Activated CD4-positive, CD25-positive, alpha-beta regulatory T cell treated with anti-CD3 and anti-CD28 coated beads, Interleukin-2, amount 50 U/mL, for 72 hours (primary cell): ENCODE measurements around the gene TRIM32.

ENCODE experiments used
- DNase-seq: peaks from one replicate; pipeline ENCODE4 v3.0.0; 2021

Gene TRIM32

GRCh38 chr9:116687074-116687753, at the start of gene TRIM32:
Gene TRIM32, plus strand, starts transcription at chr9:116687305. Its CDS starts 10,438 bp downstream, at chr9:116697743.
- peak; percentile 97 for DNase-seq

DNA sequence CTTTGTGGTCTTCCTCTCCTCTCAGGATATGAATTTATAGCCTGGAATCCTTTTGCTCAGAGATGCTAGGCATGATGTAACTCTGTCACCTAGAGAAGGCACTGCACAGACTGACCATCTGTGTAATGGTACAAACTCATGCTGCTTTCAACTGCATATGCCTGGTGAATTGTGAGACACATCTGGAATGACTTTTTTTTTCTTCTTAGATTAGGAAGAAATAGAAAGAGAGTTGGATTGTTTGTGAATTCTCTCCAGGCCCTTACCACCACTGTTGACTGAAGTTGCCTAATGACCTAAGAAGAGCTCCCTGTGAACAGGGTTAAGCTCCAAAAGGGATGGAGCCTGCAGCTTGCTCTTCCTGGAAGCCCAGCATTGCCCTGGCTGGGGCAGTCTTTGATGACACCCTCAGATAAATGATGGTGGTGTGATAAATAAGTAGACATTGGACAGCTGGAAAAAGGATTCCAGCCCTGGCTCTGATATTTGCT, 47.8 kb upstream of the TRIM32 start:
- DNase-seq: no peak

- no peak for DNase-seq
These were observed 45.6 kb upstream of the TRIM32 start for GRCh38 chr9:116641292-116642059.

DNA sequence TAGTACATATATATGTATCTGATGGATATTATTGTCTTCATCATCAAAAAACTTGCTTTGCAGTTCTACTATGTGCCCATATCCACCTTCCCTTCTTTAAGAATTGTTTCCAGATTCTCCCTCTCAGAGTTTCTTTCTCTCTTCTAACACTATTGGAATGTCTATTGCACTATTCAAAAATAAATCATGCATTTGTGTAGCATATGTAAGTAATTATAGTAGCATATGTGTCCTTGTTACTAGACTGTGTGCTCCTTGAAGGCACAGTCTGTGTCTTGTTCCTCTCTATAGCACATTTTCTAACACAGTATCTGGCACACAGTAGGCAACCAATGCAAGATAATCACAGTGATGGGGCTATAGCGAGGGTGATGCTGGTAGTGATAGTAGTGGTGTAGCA, 43.4 kb upstream of the TRIM32 start:
- DNase-seq: no peak

DNA sequence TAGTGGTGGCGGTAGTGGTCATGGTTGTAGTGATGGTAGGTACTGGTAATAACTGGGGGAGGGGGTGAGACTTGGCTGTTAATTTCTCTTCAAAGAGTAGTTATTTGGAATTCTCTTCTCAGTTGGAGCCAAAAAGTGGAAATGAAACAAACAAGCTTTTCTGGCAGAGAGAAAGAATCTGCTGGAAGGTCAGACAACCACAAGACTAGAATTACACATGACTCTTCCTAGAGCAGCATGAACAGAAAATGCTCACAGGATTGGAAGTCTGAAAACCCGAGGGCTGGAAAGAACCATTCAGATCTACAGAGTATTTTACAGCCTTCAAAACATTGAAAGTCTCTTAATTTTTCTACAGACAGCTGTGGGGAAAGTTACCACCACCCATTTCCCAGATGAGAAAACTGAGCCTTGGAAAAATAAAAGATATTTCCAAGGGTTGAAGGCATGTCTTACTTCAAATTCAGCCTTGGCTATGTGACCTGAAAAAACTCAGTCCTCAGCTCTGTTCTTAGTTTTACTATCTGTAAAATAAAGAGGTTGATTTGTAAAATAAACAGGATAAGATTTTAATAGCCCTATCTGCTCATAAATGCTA, 42.9 kb upstream of the TRIM32 start:
- no peak for DNase-seq

DNA sequence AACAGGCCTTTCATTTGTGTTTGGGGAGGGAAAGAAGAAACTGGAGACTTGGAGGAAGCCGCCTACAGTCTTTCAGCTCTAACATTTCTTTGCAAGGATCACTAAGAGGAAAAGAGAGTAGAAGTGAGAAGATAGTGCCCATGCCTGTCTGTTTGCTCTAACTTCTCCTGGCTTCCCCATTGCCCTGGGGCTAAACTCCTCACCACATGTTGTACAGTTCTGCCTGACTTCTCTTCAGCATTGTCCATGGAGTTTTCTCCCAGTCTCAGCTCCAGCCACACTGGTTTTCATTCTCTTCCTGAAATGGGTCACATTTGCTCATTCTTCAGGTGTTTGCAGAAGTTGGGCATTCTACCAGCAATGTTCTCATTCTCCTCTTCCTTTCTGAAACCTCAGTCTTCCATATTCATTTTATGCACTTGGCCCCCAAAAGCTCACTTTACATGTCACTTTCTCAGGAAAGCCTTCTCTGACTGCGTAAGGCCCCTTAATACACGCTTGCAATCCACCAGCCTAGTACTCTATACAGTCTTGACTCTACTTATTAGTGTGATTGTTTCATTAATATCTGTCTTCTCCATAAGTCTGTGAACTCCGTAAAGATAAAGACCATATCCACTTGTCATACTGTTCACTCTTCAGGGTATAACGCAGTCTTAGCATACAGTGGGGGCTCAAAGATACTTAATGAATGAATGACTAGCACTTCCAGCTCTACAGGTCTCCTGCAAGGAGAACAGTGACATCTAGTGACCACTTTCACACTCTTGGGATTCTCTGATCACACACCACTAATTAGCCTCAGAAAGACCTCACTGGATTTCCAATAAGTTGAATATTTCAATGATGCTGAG, 40.2 kb upstream of the TRIM32 start:
- no peak for DNase-seq

DNA sequence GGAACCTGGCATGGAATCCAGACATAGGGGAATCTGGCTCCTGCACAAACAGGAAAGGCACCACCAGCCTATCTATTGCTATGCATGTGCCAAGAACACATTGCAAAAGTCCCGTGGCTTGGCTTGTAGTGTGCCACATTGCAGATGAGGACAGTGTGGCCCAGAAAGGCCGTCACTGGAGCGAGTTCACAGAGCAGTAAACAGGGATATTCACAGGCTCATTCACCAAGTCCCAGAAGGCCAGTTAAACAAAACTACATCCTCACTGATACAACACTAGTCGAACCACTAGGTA, 39.6 kb upstream of the TRIM32 start:
- no peak for DNase-seq

GRCh38 chr9:116653348-116654058, 33.6 kb upstream of the TRIM32 start:
- DNase-seq: no peak

- DNase-seq: no peak
These were observed 33.1 kb upstream of the TRIM32 start for GRCh38 chr9:116654059-116654355.

GRCh38 chr9:116656501-116656971, 30.6 kb upstream of the TRIM32 start:
- DNase-seq: no peak

GRCh38 chr9:116656977-116657376, 30.1 kb upstream of the TRIM32 start:
- no peak for DNase-seq

DNA sequence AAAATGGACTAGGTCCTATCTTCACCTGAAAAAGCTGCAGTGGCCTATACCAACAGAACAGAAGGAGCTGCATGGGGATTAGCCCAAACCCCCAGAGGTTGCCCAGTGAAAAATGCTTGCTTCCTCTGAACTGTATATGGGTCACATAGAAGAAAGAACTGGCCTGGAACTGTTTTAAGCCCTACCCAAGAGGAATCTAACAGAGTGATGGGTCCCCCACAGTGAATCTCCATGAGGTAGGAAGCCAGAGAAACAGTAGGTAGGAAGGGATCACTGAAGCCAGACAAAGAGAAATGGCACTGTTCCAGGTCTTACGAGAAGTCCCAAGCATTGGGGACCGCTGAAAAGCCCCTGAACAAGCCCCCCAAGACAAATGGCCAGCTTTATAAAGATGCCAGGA, 28.8 kb upstream of the TRIM32 start:
- DNase-seq: no peak

- no peak for DNase-seq
These were observed 25.8 kb upstream of the TRIM32 start for GRCh38 chr9:116661037-116661954.

- DNase-seq: no peak
These were observed 24.3 kb upstream of the TRIM32 start for GRCh38 chr9:116662646-116663310.

GRCh38 chr9:116663581-116663980, 23.5 kb upstream of the TRIM32 start:
- no peak for DNase-seq

GRCh38 chr9:116668970-116669695, 18.0 kb upstream of the TRIM32 start:
- DNase-seq: no peak

- DNase-seq: no peak
These were observed 15.5 kb upstream of the TRIM32 start for GRCh38 chr9:116671605-116672004.

- DNase-seq: no peak
These were observed 13.7 kb upstream of the TRIM32 start for GRCh38 chr9:116673375-116673774.

GRCh38 chr9:116674210-116674980, 12.7 kb upstream of the TRIM32 start:
- no peak for DNase-seq
